A549 (cell line): ENCODE data around the gene HLF. TPM values are rescaled to one million over a fixed set of nuclear protein-coding genes. Genes with fewer than 3 reads are reported as not detected.

Source experiments
- ATAC-seq, 2 experiments: fragments of 200-7000 bp in 1 of 2; fragments of >200 bp in 1 of 2; cut with Nextera tagmentation in 1 of 2; cut with Tn5 transposase in 1 of 2; 3 replicates each; pipeline versions ENCODE4 v1.8.0 to v1.9.1; 2018 to 2020; ENCODE audit warnings: mild to moderate bottlenecking in 1 of 2, moderate library complexity in 1 of 2
- CTCF ChIA-PET: fragments of 300-600 bp; sonication (Branson Sonifier 250); formaldehyde crosslinking; extraction: SDS; loops from one replicate; lab custom pipeline; 2021; ENCODE audit warnings: antibody characterized with exemption, inconsistent platforms; lab: Yijun Ruan, JAX
- POLR2A ChIA-PET: fragments of 350-600 bp; formaldehyde crosslinking; extraction: SDS; loops from one replicate; lab custom pipeline; 2021; ENCODE audit warnings: antibody characterized with exemption, inconsistent platforms; lab: Yijun Ruan, JAX
- DNase-seq, 2 experiments: peaks; one replicate each; pipeline versions ENCODE4 v3.0.0 to v3.0.0-alpha.2; 2011 to 2016; ENCODE audit warnings: low read depth in 1 of 2, low spot score in 1 of 2
- FAIRE-seq: peaks from 2 replicates; lab custom pipeline; 2011; peaks lifted over from hg19 to GRCh38; lab: Jason Lieb, UNC
- H3K27ac ChIP-seq, 2 experiments: fragments of >200 bp; sonication (Bioruptor Twin); formaldehyde crosslinking; 3 replicates each; pipeline ENCODE4 v1.5.1; 2016 to 2017
- H3K4me1 ChIP-seq: fragments of >200 bp; sonication (Bioruptor Twin); formaldehyde crosslinking; 3 replicates; pipeline ENCODE4 v1.6.1; 2016
- H3K4me2 ChIP-seq: fragments of >200 bp; sonication (Bioruptor Twin); formaldehyde crosslinking; 3 replicates; pipeline ENCODE4 v1.6.1; 2016
- H3K4me3 ChIP-seq: fragments of >200 bp; sonication (Bioruptor Twin); formaldehyde crosslinking; 3 replicates; pipeline ENCODE4 v1.5.1; 2016
- H3K9me3 ChIP-seq: fragments of >200 bp; sonication (Bioruptor Twin); formaldehyde crosslinking; 3 replicates; pipeline ENCODE4 v1.6.1; 2016
- CHD2 ChIP-seq: fragments of 150-350 bp; IDR thresholded peaks from 2 replicates; pipeline ENCODE4 v1.6.1; 2014; ENCODE audit warnings: low read length; ENCODE audit not compliant: partially characterized antibody
- EHMT2 ChIP-seq: fragments of 200-600 bp; sonication (generic); IDR thresholded peaks from 2 replicates; pipeline ENCODE4 v1.6.1; 2016; ENCODE audit warnings: antibody characterized with exemption, low read depth, mild to moderate bottlenecking, moderate library complexity
- GATA3 ChIP-seq: IDR thresholded peaks from 2 replicates; pipeline ENCODE4 v1.6.1; 2012; ENCODE audit warnings: borderline replicate concordance
- HOXA7 ChIP-seq: fragments of 250-450 bp; sonication (Bioruptor Pico); IDR thresholded peaks from 2 replicates; pipeline ENCODE4 v1.5.0; 2020; ENCODE audit warnings: mild to moderate bottlenecking, moderate library complexity
- HOXB5 ChIP-seq: fragments of 250-450 bp; sonication (Bioruptor Pico); IDR thresholded peaks from 2 replicates; pipeline ENCODE4 v1.5.0; 2020; ENCODE audit warnings: mild to moderate bottlenecking, moderate library complexity
- JUNB ChIP-seq: fragments of >200 bp; sonication (Bioruptor Twin); formaldehyde crosslinking; IDR thresholded peaks from 2 replicates; pipeline ENCODE4 v1.6.1; 2016
- MAFK ChIP-seq: fragments of 450-650 bp; IDR thresholded peaks from 2 replicates; pipeline ENCODE4 v1.6.1; 2014; ENCODE audit not compliant: partially characterized antibody
- MYC ChIP-seq: IDR thresholded peaks from 2 replicates; pipeline ENCODE4 v1.6.1; 2012; ENCODE audit warnings: mild to moderate bottlenecking, inconsistent platforms, low read length, improper control_type of control experiment, borderline replicate concordance
- NR3C1 ChIP-seq: fragments of >200 bp; sonication (Bioruptor Twin); formaldehyde crosslinking; IDR thresholded peaks from 3 replicates; pipeline ENCODE4 v1.6.1; 2017
- PHF8 ChIP-seq: fragments of 200-600 bp; sonication (generic); IDR thresholded peaks from 2 replicates; pipeline ENCODE4 v1.6.1; 2016; ENCODE audit warnings: low read depth, mild to moderate bottlenecking, antibody characterized with exemption, moderate library complexity, borderline replicate concordance
- RFX5 ChIP-seq: fragments of 450-650 bp; IDR thresholded peaks from 2 replicates; pipeline ENCODE4 v1.7.1; 2014; ENCODE audit warnings: antibody characterized with exemption, mild to moderate bottlenecking, moderate library complexity
- RNF2 ChIP-seq: fragments of 200-600 bp; sonication (generic); IDR thresholded peaks from 2 replicates; pipeline ENCODE4 v1.6.1; 2016; ENCODE audit warnings: low read depth, mild to moderate bottlenecking, antibody characterized with exemption, moderate library complexity, borderline replicate concordance
- SMC3 ChIP-seq: fragments of >200 bp; sonication (Bioruptor Twin); formaldehyde crosslinking; IDR thresholded peaks from 3 replicates; pipeline ENCODE4 v1.6.1; 2018; ENCODE audit warnings: inconsistent platforms
- SREBF2 ChIP-seq: fragments of 450-650 bp; IDR thresholded peaks from 2 replicates; pipeline ENCODE4 v1.6.1; 2014; ENCODE audit warnings: mild to moderate bottlenecking, moderate library complexity
- TP53 ChIP-seq: fragments of 250-450 bp; sonication (Bioruptor Pico); IDR thresholded peaks from 2 replicates; pipeline ENCODE4 v1.5.0; 2021; ENCODE audit warnings: mild to moderate bottlenecking, moderate library complexity
- WGBS: methylation state at CpG from one replicate; pipeline ENCODE4 v1.1.6; 2017; ENCODE audit errors: missing lambda C conversion rate; 5-methylcytosine and 5-hydroxymethylcytosine counted together
- polyA plus RNA-seq, 4 experiments: library from polyadenylated mRNA; depleted of rRNA in 3 of 4; stranded (reverse); fragments of >200 nt; fragmentation: RNase III in 1 of 4; extraction: RNeasy Plus Mini Kit Qiagen cat#74134 plus additional on column Dnase treatment in 1 of 4; gene quantifications; 2 replicates in 3 of 4; 3 replicates in 1 of 4; pipeline ENCODE4 v1.2.3, GENCODE V29; 2011 to 2017
- TF ChIP-seq, protein P1 (sequence below): IDR thresholded peaks from 2 replicates; pipeline ENCODE4 v1.6.1; 2012
- TF ChIP-seq, protein P2 (sequence below): fragments of 250-450 bp; sonication (Bioruptor Pico); IDR thresholded peaks from 2 replicates; pipeline ENCODE4 v1.5.0; 2021; ENCODE audit warnings: mild to moderate bottlenecking, moderate library complexity, borderline replicate concordance
- TF ChIP-seq, protein P3 (sequence below): fragments of >200 bp; sonication (Bioruptor Twin); formaldehyde crosslinking; IDR thresholded peaks from 2 replicates; pipeline ENCODE4 v1.6.1; 2016
- TF ChIP-seq, protein P4 (sequence below): fragments of 200-600 bp; sonication (generic); IDR thresholded peaks from 2 replicates; pipeline ENCODE4 v1.6.1; 2016; ENCODE audit warnings: antibody characterized with exemption, mild to moderate bottlenecking, moderate library complexity

The HLF gene
- polyA plus RNA-seq, 2 of the 4 experiments (the other 2 are of a cell fraction): 0.35 to 1.0 TPM

DNA sequence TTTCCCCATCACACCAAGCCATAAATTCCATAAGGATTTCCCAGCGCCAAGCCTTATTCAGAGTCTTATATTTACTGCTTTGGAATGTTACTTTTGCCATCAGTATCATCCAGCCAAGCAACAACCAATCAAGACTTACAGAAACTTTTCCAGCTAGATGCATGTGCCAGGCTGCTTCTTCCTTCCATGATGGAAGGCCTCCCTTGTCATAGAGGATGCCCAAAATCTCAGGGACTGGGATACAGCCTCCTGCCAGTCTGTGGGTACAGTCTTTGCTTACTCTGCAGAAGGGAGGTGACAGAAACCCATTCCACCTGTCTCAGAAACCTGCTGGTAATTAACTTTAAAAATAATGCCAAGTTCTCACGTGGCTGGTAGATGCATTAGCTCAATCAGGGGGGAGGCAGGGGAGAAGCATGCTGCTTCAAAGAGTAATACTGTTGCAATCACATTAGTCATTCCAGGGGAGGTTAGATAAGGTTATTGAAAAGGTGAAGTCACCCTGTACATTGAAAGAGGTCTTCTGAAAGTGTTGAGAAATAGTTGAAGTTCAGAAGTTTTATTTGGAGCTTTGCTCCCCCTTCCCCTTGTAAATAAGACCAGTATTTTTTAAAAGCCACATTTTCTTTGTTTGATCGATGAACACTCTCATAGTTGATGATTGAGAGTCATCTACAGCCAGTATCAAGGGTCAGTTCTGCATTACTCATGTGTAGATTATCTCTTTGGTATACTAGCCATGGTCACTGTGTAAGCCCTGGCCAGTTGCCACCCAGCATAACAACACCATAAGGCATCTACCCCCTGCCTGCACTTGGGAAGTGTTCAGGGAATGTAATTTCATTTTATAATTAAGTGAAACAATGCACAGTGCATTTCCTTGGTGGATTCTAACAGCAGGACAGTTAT is 22.2 kb downstream of the HLF start (continued):
- no peak for TF ChIP-seq EHMT2
- TF ChIP-seq NR3C1: no peak
- TF ChIP-seq MYC: peak; percentile 64; the same call in 1 of the 2 replicates
- TF ChIP-seq RFX5: no peak
- TF ChIP-seq HOXB5 (CRISPR knock-in tag): peak; percentile 55; the same call in 1 of the 2 replicates
- TF ChIP-seq, protein P1, sequence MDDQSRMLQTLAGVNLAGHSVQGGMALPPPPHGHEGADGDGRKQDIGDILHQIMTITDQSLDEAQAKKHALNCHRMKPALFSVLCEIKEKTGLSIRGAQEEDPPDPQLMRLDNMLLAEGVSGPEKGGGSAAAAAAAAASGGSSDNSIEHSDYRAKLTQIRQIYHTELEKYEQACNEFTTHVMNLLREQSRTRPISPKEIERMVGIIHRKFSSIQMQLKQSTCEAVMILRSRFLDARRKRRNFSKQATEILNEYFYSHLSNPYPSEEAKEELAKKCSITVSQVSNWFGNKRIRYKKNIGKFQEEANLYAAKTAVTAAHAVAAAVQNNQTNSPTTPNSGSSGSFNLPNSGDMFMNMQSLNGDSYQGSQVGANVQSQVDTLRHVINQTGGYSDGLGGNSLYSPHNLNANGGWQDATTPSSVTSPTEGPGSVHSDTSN: no peak

DNA sequence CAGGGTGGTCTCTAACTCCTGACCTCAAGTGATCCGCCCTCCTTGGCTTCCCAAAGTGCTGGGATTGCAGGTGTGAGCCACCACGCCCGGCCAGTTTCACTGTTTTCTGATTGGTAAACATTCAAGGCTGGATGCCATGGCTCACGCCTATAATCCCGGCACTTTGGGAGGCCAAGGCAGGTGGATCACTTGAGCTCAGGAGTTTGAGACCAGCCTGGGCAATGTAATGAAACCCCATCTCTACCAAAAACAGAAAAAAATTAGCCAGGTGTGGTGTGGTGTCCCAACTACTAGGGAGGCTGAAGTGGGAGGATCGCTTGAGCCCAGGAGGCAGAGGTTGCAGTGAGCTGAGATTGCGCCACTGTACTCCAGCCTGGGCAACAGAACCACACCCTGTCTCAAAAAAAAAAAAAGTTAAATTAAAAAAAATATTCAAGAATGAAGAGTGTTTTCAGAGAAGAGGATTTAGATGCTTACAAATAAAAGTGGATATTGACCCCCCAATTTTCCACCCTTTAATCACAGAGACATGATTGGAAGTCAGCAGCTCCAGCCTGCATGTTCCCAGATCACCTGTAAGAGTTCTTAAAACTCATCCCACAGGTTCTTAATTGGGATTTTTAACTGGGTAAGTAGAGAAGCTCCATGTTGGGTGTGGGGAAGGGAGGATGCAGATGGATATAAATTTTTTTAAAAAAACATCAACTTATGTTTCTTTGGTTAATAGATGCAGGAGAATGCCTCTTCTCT is 23.8 kb downstream of the HLF start:
- FAIRE-seq: no peak
- Histone ChIP-seq H3K27ac (peak overlapping the region; percentile 85 to 88), H3K9me3 (no peaks in the 10 kb centered on the region), H3K4me3 (no peak overlapping the region), H3K4me2 (peak overlapping the region; percentile 67; the same call in 1 of the 3 replicates), H3K4me1 (peaks cover 47% of the 10 kb centered on the region)
- POLR2A ChIA-PET: interaction anchor here (1.2 kb wide), 1 partner anchor 50 kb away, joined by 3 read pairs; no protein-coding TSS in a partner anchor
- no peak for ATAC-seq
- TF ChIP-seq SREBF2 (no peak), HOXA7 (CRISPR knock-in tag) (no peak)
- CTCF ChIA-PET: interaction anchor here (0.8 to 1.6 kb wide), 6 partner anchors 8 to 226 kb away, joined by 3 to 6 read pairs (median 3); no protein-coding TSS in a partner anchor
- DNase-seq: no peak
- WGBS: 78% methylated on average over 7 of the region's 7 CpGs

DNA sequence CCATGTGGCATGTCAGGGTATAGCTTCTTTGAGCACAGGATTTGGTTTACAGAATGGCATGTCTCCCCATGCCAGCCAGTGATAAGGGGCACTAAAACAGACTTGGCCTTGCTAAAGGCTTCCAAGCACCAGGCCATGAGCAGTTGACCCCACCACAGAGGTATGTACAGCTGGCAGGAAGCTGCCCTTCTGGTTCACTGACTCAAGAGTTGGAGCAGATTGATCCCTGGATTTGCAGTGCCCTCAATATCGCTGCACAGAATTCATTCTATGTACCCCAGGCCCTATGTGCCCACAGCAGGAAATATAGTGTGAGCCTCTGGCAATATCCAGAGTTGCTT is 24.3 kb downstream of the HLF start:
- FAIRE-seq (no peak), DNase-seq (no peak), ATAC-seq (no peak)
- peak overlapping the region; percentile 2 to 88; a peak in 5 of 6 replicates for H3K27ac ChIP-seq
- H3K9me3 ChIP-seq: no peaks in the 10 kb centered on the region
- ChIA-PET POLR2A (interaction anchor here (1.2 kb wide), 1 partner anchor 51 kb away, joined by 3 read pairs; no protein-coding TSS in a partner anchor), CTCF (interaction anchor here (0.9 to 1.6 kb wide), 4 partner anchors 8 to 225 kb away, joined by 3 to 6 read pairs (median 4); no protein-coding TSS in a partner anchor)
- 80% methylated on average over 1 of the region's 1 CpG for WGBS
- no peak overlapping the region for H3K4me3 ChIP-seq
- H3K4me2 ChIP-seq: no peak overlapping the region
- TF ChIP-seq, protein P2, sequence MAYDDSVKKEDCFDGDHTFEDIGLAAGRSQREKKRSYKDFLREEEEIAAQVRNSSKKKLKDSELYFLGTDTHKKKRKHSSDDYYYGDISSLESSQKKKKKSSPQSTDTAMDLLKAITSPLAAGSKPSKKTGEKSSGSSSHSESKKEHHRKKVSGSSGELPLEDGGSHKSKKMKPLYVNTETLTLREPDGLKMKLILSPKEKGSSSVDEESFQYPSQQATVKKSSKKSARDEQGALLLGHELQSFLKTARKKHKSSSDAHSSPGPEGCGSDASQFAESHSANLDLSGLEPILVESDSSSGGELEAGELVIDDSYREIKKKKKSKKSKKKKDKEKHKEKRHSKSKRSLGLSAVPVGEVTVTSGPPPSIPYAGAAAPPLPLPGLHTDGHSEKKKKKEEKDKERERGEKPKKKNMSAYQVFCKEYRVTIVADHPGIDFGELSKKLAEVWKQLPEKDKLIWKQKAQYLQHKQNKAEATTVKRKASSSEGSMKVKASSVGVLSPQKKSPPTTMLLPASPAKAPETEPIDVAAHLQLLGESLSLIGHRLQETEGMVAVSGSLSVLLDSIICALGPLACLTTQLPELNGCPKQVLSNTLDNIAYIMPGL (CRISPR knock-in tag): no peak
- TF ChIP-seq GATA3 (no peak), MAFK (no peak), SMC3 (no peak), PHF8 (no peak), CHD2 (no peak), SREBF2 (no peak), TP53 (no peak), RNF2 (no peak), JUNB (no peak)
- TF ChIP-seq, protein P3, sequence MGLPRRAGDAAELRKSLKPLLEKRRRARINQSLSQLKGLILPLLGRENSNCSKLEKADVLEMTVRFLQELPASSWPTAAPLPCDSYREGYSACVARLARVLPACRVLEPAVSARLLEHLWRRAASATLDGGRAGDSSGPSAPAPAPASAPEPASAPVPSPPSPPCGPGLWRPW: no peak
- TF ChIP-seq, protein P4, sequence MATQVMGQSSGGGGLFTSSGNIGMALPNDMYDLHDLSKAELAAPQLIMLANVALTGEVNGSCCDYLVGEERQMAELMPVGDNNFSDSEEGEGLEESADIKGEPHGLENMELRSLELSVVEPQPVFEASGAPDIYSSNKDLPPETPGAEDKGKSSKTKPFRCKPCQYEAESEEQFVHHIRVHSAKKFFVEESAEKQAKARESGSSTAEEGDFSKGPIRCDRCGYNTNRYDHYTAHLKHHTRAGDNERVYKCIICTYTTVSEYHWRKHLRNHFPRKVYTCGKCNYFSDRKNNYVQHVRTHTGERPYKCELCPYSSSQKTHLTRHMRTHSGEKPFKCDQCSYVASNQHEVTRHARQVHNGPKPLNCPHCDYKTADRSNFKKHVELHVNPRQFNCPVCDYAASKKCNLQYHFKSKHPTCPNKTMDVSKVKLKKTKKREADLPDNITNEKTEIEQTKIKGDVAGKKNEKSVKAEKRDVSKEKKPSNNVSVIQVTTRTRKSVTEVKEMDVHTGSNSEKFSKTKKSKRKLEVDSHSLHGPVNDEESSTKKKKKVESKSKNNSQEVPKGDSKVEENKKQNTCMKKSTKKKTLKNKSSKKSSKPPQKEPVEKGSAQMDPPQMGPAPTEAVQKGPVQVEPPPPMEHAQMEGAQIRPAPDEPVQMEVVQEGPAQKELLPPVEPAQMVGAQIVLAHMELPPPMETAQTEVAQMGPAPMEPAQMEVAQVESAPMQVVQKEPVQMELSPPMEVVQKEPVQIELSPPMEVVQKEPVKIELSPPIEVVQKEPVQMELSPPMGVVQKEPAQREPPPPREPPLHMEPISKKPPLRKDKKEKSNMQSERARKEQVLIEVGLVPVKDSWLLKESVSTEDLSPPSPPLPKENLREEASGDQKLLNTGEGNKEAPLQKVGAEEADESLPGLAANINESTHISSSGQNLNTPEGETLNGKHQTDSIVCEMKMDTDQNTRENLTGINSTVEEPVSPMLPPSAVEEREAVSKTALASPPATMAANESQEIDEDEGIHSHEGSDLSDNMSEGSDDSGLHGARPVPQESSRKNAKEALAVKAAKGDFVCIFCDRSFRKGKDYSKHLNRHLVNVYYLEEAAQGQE: no peak
- peaks cover 43% of the 10 kb centered on the region for H3K4me1 ChIP-seq
